Colon (tissue), 2 donors: Measurements from ENCODE around the gene KATNAL1.

Experiments used
- FAIRE-seq: peaks from 2 replicates; lab custom pipeline; 2012; peaks lifted over from hg19 to GRCh38; lab: Jason Lieb, UNC
- donor health status: control.
- donor health status: control.

The KATNAL1 gene

DNA sequence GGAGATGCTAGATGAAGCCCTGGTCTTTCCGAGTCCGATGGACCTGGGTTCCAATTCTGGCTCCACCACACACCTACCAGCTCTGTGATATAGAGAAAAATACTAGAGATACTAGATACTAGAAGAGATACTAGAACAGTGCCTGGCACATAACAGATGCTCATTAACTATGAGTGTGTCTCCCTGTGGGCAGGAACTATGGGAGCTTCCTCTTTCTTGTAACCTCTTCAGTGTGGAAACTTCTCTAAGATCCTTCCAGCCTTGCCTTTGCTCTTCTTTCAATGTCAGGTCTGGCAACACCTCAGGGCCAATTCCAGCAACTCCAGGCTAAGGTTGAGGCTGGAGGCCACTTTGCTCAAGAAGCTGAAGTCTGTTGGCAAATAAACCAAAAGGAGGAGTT is 143.9 kb downstream of the KATNAL1 start:
- no peak for FAIRE-seq

DNA sequence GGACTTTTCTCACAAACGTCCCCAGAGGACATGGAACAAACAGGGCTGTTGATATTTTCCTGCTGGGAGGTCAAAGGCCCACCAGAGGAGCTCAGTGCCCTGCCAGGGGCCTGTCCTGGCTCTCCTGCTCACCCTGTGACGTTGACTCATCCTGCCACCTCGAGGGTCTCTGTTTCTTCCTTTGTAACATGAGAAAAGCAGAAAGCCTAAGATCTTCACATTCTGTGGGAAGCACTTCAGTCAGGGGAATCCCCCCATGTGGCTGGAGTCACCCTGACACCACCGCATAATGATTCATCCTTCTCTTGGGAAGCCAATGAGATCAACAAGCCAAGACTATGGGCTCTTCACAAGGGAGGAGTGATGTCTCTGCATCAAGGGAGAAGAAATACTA is 147.9 kb downstream of the KATNAL1 start:
- FAIRE-seq = no peak

DNA sequence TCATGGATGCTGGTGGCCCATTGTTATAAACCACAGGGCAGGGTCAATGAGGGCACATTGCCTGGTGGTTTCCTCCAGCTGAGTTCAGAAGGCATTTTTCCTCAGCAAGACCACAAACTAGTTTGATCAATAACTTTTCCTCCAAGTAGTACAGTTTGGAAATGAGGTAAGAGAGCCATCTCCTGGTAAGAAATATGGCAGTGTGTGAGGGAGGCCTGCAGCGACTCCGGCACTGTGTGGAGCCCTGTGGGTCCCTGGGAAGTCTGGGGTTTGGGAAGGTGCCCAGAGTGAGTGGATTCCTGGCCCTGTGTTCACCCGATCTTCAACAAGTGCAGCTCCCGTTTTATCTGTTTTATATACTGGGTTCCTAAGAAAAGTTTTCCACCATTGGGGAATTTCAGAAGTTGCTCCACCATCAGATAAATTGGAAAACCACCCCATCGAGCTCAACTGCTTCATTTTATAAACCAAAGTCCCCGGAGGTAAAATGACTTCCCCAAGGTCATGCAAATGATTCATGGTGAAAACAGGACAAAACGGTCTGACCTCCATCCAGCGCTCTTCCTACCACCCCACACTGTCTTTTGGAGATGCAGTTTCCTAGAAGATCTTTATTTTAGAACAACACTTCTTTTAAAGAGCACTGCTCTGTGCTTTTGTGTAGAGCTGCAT is 148.4 kb downstream of the KATNAL1 start:
- FAIRE-seq = no peak

DNA sequence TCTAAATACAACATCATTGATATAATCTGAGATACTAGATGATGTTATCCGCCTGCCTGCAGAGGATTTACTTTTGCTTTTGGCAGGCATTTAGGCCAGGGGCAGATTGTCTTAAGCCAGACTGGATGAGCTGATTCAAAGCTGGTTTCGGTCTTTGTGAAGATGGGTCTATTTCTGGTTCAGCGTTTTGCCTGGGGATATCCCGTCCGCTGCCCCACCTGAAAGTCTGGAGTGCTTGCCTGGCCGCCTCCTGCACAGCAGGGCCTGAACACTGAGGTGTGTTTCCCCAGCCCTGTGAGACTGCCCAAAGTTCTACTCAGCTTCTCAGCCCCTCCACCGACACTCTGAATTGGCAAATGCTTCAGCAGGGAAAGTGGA is 149.7 kb downstream of the KATNAL1 start:
- no peak for FAIRE-seq

DNA sequence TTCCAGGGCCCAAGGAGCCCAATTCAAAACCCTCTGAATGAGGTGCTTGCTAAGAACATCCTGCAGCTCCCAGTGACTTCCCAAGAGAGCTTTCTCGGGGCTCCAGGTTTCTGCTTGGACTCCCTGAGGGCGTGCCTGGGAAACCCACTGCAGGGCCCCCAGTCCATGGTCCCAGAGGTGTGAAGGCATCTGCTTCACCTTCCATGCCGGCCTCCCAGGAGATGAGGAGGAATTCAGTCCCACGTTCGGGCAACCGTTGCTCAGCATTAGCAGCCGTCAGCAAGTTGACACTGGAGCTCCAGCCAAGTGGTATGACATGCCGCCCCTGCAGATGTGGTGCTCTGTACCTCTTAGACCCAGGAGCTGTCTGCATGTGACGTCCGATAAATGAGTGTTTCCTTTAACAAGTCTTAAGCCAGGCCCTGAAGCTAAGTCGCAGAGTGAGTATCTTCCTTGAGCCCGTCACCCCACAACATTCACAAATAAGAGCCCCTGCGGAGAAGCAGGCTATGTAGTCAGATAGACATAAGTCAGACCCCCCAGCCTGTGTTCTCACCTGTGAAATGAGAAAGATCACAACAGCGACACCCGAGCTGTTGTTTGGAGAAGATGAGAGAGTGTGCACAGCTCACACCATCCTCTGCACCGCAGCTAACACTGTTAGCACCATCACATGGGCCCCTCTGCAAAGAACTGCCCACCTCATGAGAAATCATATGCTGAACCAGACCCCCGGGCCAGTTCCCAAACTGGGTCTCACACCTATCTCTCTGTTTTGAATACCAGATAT is 150.3 kb downstream of the KATNAL1 start:
- no peak for FAIRE-seq

DNA sequence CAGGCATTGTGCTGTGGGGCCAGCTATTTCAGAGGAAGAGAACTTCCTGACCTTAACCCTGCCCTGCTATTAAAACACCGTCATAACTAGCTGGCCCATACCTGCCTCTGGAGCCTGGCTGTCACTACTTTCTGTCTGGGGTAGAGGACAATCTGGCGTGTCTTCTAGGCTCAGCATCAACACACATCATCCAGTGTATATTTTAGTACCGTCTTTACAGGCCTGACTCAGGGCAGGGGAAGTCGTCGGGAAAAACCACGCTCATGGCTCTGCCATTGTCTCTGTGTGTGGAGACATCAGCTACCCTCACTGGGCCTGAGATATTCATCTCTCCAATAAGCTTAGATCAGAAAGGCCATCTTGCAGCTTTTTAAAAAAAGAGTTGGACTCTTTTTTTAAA is 151.1 kb downstream of the KATNAL1 start:
- no peak for FAIRE-seq

DNA sequence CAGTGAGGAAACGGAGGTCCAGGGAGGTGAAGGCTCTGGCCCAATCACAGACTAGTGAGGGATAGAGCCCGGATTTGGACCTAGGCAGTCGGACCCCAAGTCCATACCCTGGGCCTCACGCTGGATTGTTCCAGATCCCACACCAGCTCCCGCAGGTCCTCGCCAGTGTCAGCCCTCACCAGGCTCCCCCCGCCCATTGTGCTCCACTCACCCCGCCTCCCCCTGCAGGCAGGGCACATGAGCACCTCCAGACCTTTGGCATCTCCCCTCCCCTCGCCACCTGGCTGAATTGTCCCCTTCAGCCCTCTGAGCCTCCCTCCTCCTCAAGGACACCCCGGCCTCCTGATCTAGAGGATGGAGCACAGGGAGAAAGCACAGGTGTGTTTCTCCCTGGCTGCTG is 152.4 kb downstream of the KATNAL1 start:
- FAIRE-seq = no peak

DNA sequence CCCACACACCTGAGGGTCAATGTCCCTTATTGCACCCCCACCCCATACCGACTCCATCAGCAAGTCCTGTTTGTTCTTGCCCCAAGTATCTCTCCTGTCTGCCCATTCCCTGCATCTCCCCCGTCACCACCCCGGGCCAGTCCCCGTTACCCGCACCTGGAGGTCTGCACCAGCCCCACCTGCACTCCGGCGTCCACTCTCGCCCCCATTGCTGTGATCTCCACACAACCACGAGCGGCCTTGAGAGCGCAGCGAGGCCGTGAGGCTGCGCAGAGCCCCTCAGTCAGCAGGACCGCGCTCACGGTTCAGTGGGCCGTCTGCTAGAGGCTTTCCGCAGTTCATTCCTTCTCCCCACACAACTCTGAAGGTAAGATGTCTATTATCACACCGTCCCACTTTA is 152.8 kb downstream of the KATNAL1 start:
- FAIRE-seq = no peak

DNA sequence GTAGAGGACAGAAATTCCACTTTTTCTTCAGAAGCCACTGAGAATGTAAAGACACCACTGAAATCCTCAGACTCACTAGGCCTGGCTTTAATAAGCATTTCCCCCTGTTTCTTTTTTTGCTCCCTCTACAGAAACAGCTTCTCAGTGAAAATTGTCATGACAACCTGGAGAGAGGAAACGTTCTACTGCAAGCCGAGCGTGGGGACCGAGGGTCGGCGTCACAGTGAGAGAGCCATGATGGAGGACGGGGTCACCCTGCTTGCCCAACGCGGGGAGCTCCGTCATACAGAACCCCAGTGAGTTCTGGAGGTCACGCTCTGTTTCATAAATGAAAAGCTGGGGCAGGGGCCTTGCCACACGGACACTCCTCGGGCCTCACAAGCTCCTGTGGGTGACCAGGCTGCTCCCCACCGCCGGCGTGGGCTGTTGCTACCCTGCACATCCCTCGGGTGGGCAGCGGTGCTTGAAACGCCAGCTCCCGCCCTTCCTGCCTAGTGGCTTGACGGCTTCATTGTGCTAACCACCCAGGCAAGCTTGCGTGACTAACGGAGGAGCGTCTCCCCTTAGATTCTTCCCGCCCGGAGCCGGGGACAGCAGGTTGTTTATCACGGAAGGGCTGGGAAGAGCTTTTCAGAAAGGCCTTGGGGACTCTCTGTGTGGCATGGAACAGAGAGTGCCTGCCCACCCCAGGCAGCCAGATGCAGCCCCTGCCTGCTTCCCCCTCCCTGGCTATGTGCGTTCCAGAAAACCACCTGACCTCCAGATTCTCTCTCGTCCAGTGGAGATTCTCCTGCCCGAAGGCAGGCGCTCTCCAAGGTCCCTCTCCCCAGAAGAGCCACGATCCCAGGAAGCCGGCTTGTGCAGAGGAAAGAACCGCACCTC is 153.6 kb downstream of the KATNAL1 start:
- no peak for FAIRE-seq
